HFF-Myc (cell line): Measurements from ENCODE around the gene IFI27.
"Not testable (repeated sequence)": the region's sequence is repeated elsewhere in the genome, so short reads cannot be mapped to it uniquely, and the experiment has no call there.

ENCODE experiments used
- DNase-seq: peaks from one replicate; pipeline ENCODE4 v3.0.0-alpha.2; 2011; ENCODE audit warnings: low read depth; ENCODE audit errors: extremely low read depth
- H3K4me3 ChIP-seq: replicated peaks from 2 replicates; pipeline ENCODE4 v1.5.1; 2011; ENCODE audit warnings: low read depth, mild to moderate bottlenecking, control low read depth, low read length
- CTCF ChIP-seq: IDR thresholded peaks from 2 replicates; pipeline ENCODE4 v1.5.1; 2012; ENCODE audit warnings: mild to moderate bottlenecking, low read depth, low read length, control low read depth; ENCODE audit errors: missing control alignments

Gene IFI27

GRCh38 chr14:94145902-94146527 is 35.5 kb downstream of the IFI27 start:
- H3K4me3 ChIP-seq = no peak overlapping the region
- no peak for DNase-seq
- TF ChIP-seq CTCF = no peak

- no peak for DNase-seq
- TF ChIP-seq CTCF = no peak
- no peak overlapping the region for H3K4me3 ChIP-seq
These were observed 42.1 kb downstream of the IFI27 start for GRCh38 chr14:94152676-94153075.

GRCh38 chr14:94153750-94154342 is 43.3 kb downstream of the IFI27 start:
- TF ChIP-seq CTCF = no peak
- no peak for DNase-seq
- no peak overlapping the region for H3K4me3 ChIP-seq

GRCh38 chr14:94156143-94156542 is 45.6 kb downstream of the IFI27 start:
- not testable (repeated sequence) for DNase-seq, H3K4me3 ChIP-seq

GRCh38 chr14:94157197-94157596 is 46.7 kb downstream of the IFI27 start:
- no peak overlapping the region for H3K4me3 ChIP-seq
- no peak for DNase-seq
- no peak for TF ChIP-seq CTCF

- no peak overlapping the region for H3K4me3 ChIP-seq
- no peak for DNase-seq
- no peak for TF ChIP-seq CTCF
These were observed 47.8 kb downstream of the IFI27 start for GRCh38 chr14:94158239-94158883.

- no peak overlapping the region for H3K4me3 ChIP-seq
- TF ChIP-seq CTCF = no peak
- no peak for DNase-seq
These were observed 50.5 kb downstream of the IFI27 start for GRCh38 chr14:94161058-94161457.
